NK-92 (cell line): ENCODE results near the gene IGSF9B.

Experiments used
- DNase-seq: peaks from one replicate; lab custom pipeline; 2025; ENCODE audit not compliant: unreplicated experiment; lab: John Stamatoyannopoulos, UW

Gene IGSF9B

GRCh38 chr11:133985981-133986944 is 29.5 kb upstream of the IGSF9B start:
- no peak for DNase-seq

DNA sequence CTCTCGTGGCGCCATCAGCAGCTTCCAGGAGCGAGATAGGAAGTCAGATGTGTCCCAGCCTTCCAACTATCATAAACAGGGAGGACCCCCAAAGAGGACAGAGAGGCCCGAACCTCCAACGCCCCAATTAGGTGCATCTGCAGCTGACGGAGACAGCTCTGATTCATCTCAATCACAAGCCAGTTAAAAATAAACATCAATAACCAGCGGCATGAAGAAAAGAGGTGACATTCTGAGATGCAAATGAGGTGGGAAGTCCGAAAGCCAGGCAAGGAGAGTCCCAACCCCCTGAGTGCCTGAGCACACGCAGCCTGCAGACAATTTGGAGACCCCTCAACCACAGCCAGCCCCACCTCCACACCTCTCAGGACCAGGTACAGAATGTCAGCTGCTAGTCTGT is 28.1 kb upstream of the IGSF9B start:
- no peak for DNase-seq

GRCh38 chr11:133983660-133984316 is 27.0 kb upstream of the IGSF9B start:
- no peak for DNase-seq

GRCh38 chr11:133982876-133983275 is 26.1 kb upstream of the IGSF9B start:
- DNase-seq = no peak

- DNase-seq = no peak
Observed at GRCh38 chr11:133982151-133982550, 25.4 kb upstream of the IGSF9B start.

DNA sequence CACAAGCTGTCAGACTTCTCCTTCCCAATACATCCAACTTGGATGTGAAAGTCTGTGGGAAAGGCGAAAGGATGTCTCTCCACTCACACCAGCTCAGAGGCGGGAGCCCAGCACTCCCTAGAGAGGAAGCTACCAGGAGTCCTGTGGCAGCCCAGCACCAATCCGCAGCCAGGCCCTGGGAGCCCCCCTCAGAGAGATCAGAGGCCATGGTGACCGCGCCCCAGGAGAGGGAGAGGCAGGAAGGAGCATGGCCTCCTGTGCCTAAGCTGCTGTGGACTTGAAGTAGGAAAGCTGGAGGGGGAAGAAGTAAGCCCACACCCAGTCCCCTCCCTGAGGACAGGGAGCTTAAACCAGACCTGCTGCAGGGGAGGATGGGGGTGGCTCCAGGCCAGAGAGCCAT is 24.4 kb upstream of the IGSF9B start:
- DNase-seq = no peak

DNA sequence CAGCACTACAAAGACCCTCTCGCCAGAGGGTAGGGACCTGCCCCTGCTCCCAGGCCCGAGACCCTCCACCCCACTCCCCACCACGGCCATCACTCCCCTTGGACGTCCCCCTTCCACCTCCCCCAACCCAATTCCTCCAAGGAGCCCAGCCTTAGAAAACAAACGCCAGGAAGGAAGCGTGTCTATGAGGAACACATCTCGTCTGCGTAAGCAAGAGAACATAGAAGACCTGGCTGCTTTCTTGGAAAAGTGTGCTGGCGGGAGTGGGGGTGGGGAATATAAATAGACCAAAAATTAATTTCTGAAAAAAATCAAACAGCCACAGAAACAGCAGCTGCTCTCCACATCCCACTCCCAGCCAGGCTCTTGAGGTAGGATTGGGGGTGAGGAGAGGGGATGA is 23.9 kb upstream of the IGSF9B start:
- no peak for DNase-seq

GRCh38 chr11:133978794-133979193 is 22.0 kb upstream of the IGSF9B start:
- no peak for DNase-seq

DNA sequence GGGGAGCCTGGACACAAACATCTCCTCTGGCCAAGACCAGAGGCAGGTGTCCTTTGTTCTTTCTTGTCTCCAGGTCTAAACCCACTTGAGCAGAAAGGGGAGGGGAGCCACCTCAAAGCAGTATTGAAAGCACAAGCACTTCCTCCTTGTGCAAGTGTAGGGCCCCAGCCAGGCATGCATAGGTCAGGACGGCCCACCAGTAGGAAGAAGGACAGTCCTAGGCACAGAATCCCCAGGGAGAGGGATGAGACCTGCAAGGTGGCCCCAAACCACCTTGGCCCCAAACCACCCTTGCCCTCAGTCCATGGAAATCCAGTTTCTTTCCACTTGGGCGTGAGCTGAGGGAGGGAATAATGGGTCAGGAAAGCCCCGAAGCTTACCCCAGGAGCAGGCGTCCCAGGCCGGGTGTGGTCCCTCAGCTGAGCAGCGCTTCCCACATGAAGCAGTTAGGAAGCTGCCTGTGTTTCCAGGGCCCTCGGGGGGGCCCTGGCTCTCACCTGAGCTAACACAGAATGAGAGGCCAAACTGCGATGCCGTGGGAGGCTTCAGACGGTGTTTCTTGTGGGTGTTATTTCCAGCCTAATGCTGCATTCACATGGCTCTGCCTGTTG is 20.4 kb upstream of the IGSF9B start:
- DNase-seq = no peak

DNA sequence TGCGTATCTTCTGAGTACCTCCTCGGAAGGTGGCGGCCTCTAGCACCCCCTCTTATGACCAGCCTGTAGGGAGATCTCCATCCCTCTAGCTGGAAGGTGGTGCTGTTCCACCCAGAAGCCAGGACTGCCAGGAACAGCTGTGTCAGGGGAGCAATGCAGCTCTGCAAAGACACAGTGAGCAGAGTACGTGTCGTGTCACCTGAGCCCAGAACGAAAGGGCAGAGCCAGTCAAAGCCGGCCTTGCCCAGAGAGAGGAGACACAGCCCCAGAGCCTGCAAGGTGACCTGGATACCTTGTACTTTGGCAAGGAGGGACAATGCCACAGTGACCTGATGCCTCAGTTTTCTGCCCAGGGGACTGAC is 18.7 kb upstream of the IGSF9B start:
- no peak for DNase-seq

GRCh38 chr11:133974836-133975487 is 18.2 kb upstream of the IGSF9B start:
- DNase-seq = no peak

- DNase-seq = no peak
Observed at GRCh38 chr11:133971881-133972280, 15.1 kb upstream of the IGSF9B start.

GRCh38 chr11:133969112-133969511 is 12.3 kb upstream of the IGSF9B start:
- DNase-seq = no peak

GRCh38 chr11:133968300-133968699 is 11.5 kb upstream of the IGSF9B start:
- no peak for DNase-seq

GRCh38 chr11:133967599-133968238 is 11.0 kb upstream of the IGSF9B start:
- DNase-seq = no peak

DNA sequence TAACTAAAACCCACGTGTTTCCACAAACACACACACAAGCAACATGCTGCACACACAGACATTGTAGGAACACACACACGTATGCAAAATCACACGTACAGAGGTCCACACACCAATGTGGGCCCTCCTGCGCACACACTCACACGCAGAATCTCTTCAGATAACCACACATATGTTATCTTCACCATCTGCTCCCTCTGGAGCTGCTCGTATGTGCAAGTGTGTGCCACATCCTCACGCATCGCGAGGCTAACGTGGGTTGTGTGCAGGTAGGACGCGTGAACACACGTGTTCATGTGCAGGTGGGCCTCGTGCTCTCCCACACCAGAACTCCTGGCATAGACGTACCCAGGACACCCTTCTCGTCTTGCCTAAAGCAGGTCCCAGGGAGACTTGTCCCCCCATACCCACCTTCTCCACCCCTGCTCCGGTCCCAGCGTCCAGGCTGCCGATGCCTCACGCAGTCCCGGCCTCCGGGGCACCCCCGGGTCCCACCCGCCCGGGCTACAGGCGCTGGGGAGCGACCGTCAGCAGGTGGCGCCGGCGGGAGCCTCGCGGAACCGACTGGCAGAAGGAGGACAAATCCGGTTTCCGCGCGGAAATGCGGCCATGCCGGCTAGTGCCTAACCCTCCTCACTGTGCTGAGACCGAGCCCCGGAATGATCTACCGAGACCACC is 10.3 kb upstream of the IGSF9B start:
- DNase-seq = no peak

DNA sequence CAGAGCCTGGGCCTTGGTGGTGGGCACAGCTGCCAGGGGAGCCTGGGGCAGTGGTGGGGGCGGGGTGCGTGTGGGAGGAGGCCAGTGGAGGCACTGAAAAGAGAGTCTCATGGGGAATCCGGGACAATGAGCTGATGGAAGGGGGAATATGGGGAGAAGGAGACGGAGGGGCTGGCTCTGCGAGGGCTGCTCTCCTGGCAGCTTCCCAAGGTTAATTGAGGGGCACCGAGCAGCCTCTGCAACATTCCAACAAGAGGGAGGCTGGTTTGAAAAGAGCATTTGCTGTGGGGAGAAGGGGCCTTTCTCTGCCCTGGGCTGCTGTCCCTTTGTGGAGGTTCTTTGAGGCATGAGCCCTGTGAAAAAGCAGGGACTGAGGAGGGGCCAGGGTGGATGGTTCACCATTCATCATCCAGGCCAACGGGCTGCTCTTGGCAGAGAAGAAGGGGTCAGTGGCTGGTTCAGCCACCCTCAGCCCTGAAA is 9.4 kb upstream of the IGSF9B start:
- no peak for DNase-seq

DNA sequence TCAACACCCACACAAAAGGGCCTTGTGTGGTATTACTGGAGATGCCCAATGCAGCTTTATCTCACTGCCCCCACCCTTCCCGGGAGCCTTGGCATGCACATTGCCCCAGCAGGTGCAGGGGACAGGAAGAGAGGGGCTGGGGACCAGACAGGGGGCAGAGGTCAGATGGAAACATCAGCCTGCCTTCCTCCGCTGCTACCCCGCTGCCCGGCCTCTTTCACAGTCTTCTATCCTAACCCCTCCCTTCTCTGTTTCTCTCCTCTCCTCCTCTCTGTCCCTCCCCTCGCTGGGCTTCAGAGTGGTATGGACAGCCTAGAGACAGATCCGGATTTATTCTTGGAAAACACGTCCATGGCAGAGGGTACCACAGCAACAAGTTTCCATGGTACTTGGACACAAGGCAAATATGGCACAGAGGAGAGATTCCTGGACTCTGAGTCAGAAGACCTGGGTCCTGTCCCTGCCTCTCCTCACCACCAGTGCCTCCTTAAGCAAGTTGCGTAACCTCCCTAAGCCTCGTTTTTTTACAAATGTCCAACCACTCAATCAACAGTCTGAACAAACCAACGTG is 8.3 kb upstream of the IGSF9B start:
- no peak for DNase-seq

DNA sequence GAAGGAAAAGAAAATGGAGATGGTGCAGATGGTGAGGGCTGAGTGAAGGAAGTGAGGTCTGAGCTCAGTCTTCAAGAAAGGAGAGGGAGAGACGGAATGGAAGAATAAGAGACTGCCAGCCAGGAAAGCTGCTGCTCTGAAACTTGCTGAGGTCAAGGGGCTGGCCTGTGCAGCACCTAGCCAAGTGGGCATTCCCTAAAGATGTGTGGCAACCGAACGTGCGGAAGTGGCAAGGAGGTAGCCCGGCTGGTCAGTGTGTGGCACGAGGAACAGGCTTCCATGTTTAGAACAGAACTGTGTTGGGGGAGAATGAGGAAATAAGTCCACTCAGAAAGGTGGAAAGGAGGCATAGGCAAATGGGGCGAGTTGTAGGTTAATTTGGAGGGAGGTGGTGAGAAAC is 7.6 kb upstream of the IGSF9B start:
- DNase-seq = no peak

DNA sequence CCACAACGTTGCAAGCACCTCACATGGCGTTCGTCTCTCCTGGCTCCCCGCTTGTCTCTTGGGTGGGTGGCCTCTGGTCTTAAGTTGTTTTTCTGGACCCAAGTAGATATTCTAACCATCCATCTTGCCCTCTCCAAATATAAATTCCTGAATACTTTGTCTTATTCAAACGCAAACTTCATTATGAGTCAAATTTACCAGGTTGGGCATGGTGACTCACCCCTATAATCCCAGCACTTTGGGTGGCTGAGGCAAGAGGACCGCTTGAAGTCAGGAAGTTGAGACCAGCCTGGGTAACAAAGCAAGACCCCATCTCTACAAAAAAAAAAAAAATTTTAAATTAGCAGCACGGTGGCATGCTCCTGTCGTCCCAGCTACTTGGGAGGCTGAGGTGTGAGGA is 5.1 kb upstream of the IGSF9B start:
- DNase-seq = no peak
